NOMO-1 (cell line): Measurements from ENCODE around the gene ZNF335.
A peak's percentile ranks its signal among the peaks of the same experiment; 100 is the strongest.
"Not testable (repeated sequence)": the region's sequence is repeated elsewhere in the genome, so short reads cannot be mapped to it uniquely, and the experiment has no call there.

ENCODE experiments used
- DNase-seq, 2 experiments: peaks; one replicate each; lab custom pipeline; 2025; ENCODE audit not compliant: unreplicated experiment in 2 of 2; lab: John Stamatoyannopoulos, UW

The ZNF335 gene

GRCh38 chr20:45911486-45912343 is 60.3 kb downstream of the ZNF335 start, which contains the start of gene PLTP:
PLTP (minus strand) TSS chr20:45912155; CDS start chr20:45911452, 703 bp downstream.
- no peak for DNase-seq

GRCh38 chr20:45910670-45911485 is 61.1 kb downstream of the ZNF335 start:
- peak; percentile 99 for DNase-seq

- DNase-seq = peak; percentile 6 to 26
These were observed 62.0 kb downstream of the ZNF335 start for GRCh38 chr20:45909817-45910669.

- no peak for DNase-seq
These were observed 62.6 kb downstream of the ZNF335 start for GRCh38 chr20:45909336-45909808.

- no peak for DNase-seq
These were observed 63.9 kb downstream of the ZNF335 start for GRCh38 chr20:45908084-45908483.

GRCh38 chr20:45907219-45907948 is 64.6 kb downstream of the ZNF335 start:
- DNase-seq = no peak

- DNase-seq = no peak
These were observed 66.4 kb downstream of the ZNF335 start for GRCh38 chr20:45905505-45906079.

- no peak for DNase-seq
These were observed 67.2 kb downstream of the ZNF335 start for GRCh38 chr20:45904583-45905504.

- DNase-seq = no peak
These were observed 69.8 kb downstream of the ZNF335 start for GRCh38 chr20:45902199-45902701.

- not testable (repeated sequence) for DNase-seq
These were observed 70.7 kb downstream of the ZNF335 start for GRCh38 chr20:45901332-45901731.

- DNase-seq = no peak
These were observed 72.8 kb downstream of the ZNF335 start for GRCh38 chr20:45899046-45899835.
